Astrocyte of the cerebellum (primary cell): Measurements from ENCODE around the gene PCLO.

Experiments
- DNase-seq: peaks from one replicate; pipeline ENCODE4 v3.0.0-alpha.2; 2011; ENCODE audit warnings: low read depth
- H3K4me3 ChIP-seq: 2 replicates; pipeline ENCODE4 v1.5.1; 2011; ENCODE audit warnings: mild to moderate bottlenecking, low read depth, low read length, moderate library complexity
- in situ Hi-C: cut with HindIII; loops from 2 replicates; pipeline ENCODE4 v1.10.0; 2017; ENCODE audit warnings: low sequenced_read_pairs
- TF ChIP-seq, protein P1 (sequence below): IDR thresholded peaks from 2 replicates; pipeline ENCODE4 v1.5.1; 2012; ENCODE audit warnings: low read length, low read depth, moderate library complexity, mild to moderate bottlenecking; ENCODE audit errors: missing control alignments

Gene PCLO

DNA sequence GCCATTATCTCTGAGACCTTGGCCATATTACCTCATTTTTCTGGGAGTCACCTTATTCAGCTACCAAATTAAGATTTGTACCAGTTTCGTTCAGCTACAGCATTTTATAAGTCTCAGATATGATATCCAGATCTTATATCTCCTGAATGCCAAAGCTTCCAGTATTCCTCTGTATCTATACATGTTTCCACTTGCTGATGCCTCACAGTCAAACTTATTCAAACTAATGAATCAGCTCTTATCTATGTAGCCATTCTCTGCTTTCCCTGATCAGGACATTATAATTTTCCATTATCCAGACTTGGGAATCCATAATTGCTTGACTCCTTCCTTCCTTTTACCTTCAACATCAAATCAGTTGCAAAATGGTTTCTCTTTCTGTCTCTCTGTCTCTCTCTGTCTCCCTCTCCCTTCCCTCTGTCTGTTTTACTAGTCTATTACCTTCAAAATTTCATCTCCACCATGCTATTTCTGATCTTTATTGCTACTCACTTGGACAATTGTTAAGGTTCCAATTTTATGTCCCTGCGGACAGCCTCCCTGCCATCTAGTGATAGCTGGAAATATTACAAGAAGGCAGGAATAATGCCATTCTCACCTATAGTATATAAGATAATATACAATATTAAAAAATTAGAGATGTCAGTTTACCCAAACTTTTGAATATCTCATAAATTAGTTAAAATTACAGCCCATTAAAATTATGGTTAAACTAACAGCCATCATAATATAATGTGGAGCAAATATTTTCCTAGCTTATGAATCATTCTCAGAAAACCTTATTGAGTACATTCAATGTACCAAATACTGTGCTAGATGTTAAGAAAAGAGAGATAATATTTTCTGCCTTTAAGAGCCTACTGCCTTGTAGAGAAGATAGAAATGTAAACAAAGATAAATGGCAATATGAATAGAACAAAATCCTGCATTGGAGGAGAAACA is 89.8 kb downstream of the PCLO start:
- in situ Hi-C loops = no loop called here
- TF ChIP-seq, protein P1, sequence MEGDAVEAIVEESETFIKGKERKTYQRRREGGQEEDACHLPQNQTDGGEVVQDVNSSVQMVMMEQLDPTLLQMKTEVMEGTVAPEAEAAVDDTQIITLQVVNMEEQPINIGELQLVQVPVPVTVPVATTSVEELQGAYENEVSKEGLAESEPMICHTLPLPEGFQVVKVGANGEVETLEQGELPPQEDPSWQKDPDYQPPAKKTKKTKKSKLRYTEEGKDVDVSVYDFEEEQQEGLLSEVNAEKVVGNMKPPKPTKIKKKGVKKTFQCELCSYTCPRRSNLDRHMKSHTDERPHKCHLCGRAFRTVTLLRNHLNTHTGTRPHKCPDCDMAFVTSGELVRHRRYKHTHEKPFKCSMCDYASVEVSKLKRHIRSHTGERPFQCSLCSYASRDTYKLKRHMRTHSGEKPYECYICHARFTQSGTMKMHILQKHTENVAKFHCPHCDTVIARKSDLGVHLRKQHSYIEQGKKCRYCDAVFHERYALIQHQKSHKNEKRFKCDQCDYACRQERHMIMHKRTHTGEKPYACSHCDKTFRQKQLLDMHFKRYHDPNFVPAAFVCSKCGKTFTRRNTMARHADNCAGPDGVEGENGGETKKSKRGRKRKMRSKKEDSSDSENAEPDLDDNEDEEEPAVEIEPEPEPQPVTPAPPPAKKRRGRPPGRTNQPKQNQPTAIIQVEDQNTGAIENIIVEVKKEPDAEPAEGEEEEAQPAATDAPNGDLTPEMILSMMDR = peak; percentile 44
- no peak overlapping the region for H3K4me3 ChIP-seq
- no peak for DNase-seq

DNA sequence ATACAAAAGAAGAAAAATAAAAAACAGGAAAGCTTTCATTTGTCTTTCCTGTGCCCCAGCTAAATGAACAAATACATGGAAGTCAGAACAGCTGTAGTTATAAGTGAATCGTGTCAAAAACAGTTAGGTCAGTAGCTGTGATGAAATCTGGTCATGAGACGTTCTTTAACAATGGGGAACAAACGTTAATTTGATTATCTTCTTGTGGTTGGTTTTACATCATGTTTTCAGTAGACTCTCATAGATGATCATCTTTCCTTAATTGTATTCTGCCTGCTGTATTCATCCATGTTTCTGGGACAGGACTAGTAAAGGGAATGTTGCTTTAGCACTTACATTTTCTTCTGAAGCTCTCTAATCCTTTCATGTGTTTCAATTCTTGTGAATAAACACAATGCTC is 97.0 kb downstream of the PCLO start:
- in situ Hi-C loops = loop anchor here (5.0 kb wide), 1 partner anchor 103 kb away; no protein-coding TSS in a partner anchor
- TF ChIP-seq, protein P1 = no peak
- no peak overlapping the region for H3K4me3 ChIP-seq
- DNase-seq = no peak

DNA sequence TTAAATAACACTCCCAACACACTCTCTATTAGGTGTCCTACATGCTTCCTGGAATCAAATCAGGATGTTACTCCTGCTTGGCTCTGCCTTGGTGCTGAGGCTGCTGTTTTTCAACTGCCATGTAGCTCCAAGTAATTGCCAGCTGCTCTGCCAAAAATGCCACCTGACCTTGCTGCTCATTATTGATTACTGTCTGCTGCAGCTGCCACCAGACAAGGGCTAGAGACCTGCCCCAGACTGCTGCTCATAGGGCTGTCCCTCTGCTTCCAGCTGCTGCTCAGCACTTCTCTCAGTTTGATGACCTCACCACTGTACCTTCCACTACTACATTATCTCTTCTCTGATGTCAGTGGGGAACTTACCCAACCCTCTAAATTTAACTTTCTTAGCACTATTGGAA is 102.5 kb downstream of the PCLO start:
- no peak for DNase-seq
- no peak overlapping the region for H3K4me3 ChIP-seq
- TF ChIP-seq, protein P1 = no peak
- in situ Hi-C loops = no loop called here

DNA sequence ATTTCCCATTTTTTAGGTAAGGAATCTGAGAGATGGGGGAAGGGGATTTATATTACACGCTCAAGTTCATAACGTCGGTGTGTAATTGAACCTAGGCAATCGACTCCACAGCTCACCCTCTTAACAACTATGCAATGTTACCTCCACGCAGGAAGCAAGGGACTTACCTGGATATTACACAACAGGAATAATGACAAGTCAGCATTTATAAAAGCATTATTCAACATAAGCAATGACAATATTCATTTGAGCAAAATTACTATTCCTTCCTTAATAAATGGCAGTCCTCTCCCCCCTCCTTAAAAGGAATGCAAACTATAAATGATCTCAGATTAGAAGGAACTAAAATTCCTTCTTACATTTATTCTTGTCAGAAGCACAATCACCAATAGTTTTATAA is 104.0 kb downstream of the PCLO start:
- DNase-seq = no peak

DNA sequence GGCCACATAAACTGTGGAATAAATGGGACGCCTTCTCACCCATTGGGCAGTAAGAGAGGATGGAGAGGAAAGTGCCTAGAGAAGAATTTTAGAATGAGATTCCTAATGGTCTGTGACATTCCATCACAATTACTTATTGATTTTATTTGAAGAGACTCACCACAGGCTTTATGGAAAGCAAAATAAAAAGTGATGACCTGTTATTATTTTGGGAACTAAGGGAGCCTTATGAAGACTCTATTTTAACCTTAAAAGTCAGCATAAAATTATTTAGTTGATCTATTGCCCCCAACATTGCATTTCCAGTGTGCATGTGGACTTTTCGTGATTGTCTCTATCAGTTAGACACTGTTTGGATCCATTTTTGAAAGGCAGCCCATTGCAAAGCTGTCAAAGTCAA is 107.5 kb downstream of the PCLO start:
- in situ Hi-C loops = no loop called here
- H3K4me3 ChIP-seq = no peak overlapping the region
- TF ChIP-seq, protein P1 = no peak
- DNase-seq = no peak

More for the DNA sequence above, 104.0 kb downstream of the PCLO start:
- TF ChIP-seq, protein P1 = no peak
- in situ Hi-C loops = no loop called here
- H3K4me3 ChIP-seq = no peak overlapping the region

DNA sequence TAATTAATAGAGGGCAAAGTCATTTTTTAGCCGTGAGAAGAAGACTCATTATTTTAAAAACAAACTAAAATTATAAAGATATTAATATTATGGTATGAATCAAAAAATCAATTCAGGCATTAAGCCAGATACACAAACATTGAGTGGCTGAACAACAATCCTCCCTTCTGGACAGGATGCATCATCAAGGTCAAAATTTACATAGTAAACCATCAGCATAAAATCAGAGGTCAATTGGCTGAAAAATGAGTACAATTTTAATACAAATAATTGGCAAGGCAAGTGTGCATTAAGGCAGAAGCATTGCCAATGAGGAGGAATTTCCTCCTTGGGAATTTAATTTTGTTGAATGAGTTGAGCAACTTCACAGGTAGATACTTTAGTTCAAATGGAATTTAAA is 108.2 kb downstream of the PCLO start:
- no peak for DNase-seq
- TF ChIP-seq, protein P1 = no peak
- in situ Hi-C loops = no loop called here
- H3K4me3 ChIP-seq = no peak overlapping the region
